ENCODE measurements around the gene NACC2. TPM values are rescaled to one million over a fixed set of nuclear protein-coding genes. Genes with fewer than 3 reads are reported as not detected.

The NACC2 gene
- total RNA-seq, 1 donor from 2014 or later: 9.6 TPM

- Mint-ChIP-seq H3K36me3 (ENCODE audit: low read depth, unreplicated experiment) (no peaks in the 10 kb centered on the region), H3K9me3 (ENCODE audit: unreplicated experiment) (no peaks in the 10 kb centered on the region), H3K27me3 (ENCODE audit: unreplicated experiment) (peaks cover 8% of the 10 kb centered on the region), H3K4me3 (ENCODE audit: unreplicated experiment) (no peak overlapping the region), H3K27ac (ENCODE audit: unreplicated experiment) (no peak overlapping the region), H3K4me1 (ENCODE audit: unreplicated experiment) (no peaks in the 10 kb centered on the region)
- TF ChIP-seq, protein P1, sequence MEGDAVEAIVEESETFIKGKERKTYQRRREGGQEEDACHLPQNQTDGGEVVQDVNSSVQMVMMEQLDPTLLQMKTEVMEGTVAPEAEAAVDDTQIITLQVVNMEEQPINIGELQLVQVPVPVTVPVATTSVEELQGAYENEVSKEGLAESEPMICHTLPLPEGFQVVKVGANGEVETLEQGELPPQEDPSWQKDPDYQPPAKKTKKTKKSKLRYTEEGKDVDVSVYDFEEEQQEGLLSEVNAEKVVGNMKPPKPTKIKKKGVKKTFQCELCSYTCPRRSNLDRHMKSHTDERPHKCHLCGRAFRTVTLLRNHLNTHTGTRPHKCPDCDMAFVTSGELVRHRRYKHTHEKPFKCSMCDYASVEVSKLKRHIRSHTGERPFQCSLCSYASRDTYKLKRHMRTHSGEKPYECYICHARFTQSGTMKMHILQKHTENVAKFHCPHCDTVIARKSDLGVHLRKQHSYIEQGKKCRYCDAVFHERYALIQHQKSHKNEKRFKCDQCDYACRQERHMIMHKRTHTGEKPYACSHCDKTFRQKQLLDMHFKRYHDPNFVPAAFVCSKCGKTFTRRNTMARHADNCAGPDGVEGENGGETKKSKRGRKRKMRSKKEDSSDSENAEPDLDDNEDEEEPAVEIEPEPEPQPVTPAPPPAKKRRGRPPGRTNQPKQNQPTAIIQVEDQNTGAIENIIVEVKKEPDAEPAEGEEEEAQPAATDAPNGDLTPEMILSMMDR (IDR thresholded peaks at IDR 0.05; ENCODE audit: unreplicated experiment): no peak
- DNase-seq (ENCODE audit: low spot score): no peak
Observed at GRCh38 chr9:136137321-136138265, 42.5 kb upstream of the NACC2 start.

- Mint-ChIP-seq H3K4me3 (ENCODE audit: unreplicated experiment) (no peak overlapping the region), H3K27ac (ENCODE audit: unreplicated experiment) (no peak overlapping the region), H3K4me1 (ENCODE audit: unreplicated experiment) (no peaks in the 10 kb centered on the region), H3K9me3 (ENCODE audit: unreplicated experiment) (no peaks in the 10 kb centered on the region), H3K27me3 (ENCODE audit: unreplicated experiment) (peaks cover 14% of the 10 kb centered on the region), H3K36me3 (ENCODE audit: low read depth, unreplicated experiment) (no peaks in the 10 kb centered on the region)
- TF ChIP-seq, protein P1 (IDR thresholded peaks at IDR 0.05; ENCODE audit: unreplicated experiment): no peak
- DNase-seq (ENCODE audit: low spot score): no peak
Observed at GRCh38 chr9:136136127-136136925, 41.2 kb upstream of the NACC2 start.

DNA sequence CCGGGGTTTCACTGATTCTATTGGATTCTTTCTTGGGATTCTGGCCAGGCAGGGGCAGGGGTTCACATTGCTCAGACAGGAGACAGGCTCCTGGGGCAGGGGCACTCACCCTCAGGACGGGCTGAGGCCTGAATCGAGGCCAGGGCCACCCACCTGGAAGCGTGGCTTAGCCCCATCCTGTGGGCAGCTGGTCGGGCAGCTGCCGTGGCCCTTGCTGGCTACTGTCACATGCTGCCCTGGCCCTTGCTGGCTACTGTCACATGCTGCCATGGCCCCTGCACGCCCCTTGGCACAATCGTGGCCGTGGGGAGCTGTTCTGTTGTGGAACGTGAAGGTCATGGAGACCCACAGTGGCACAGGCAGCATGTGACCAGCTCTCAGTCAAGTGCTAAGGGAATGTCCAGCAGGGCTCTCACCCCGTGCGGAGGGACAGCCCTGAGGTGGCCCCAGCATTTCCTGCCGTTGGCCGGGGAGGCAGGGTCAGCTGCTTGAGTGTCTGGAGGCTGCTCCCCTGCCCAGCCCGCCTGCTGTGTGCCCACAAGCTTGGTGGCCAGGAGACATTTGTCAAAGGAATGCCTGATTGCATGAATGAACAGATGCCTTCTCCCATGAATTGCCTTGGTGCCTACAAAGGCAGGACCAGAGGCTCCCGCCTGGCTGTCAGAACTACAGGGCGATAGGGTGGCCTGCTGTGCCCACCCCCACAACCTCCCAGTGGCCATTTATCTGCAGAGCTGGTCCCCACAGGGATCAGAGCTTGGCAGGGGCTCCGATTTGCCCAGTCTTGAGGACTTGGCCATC lies 40.4 kb upstream of the NACC2 start:
- Mint-ChIP-seq H3K4me1 (ENCODE audit: unreplicated experiment) (no peaks in the 10 kb centered on the region), H3K27me3 (ENCODE audit: unreplicated experiment) (peaks cover 14% of the 10 kb centered on the region), H3K4me3 (ENCODE audit: unreplicated experiment) (no peak overlapping the region), H3K27ac (ENCODE audit: unreplicated experiment) (no peak overlapping the region), H3K36me3 (ENCODE audit: low read depth, unreplicated experiment) (no peaks in the 10 kb centered on the region), H3K9me3 (ENCODE audit: unreplicated experiment) (no peaks in the 10 kb centered on the region)
- DNase-seq (ENCODE audit: low spot score): no peak
- TF ChIP-seq, protein P1 (IDR thresholded peaks at IDR 0.05; ENCODE audit: unreplicated experiment): no peak

GRCh38 chr9:136133959-136134484 lies 38.9 kb upstream of the NACC2 start:
- H3K27me3 Mint-ChIP-seq (ENCODE audit: unreplicated experiment): peaks cover 15% of the 10 kb centered on the region
- H3K9me3 Mint-ChIP-seq (ENCODE audit: unreplicated experiment): no peaks in the 10 kb centered on the region
- TF ChIP-seq, protein P1 (IDR thresholded peaks at IDR 0.05; ENCODE audit: unreplicated experiment): no peak

More at GRCh38 chr9:136133959-136134484, 38.9 kb upstream of the NACC2 start:
- Mint-ChIP-seq H3K4me3 (ENCODE audit: unreplicated experiment) (no peak overlapping the region), H3K4me1 (ENCODE audit: unreplicated experiment) (no peaks in the 10 kb centered on the region), H3K27ac (ENCODE audit: unreplicated experiment) (no peak overlapping the region), H3K36me3 (ENCODE audit: low read depth, unreplicated experiment) (no peaks in the 10 kb centered on the region)
- no peak for DNase-seq (ENCODE audit: low spot score)

Data from endothelial cell (in vitro differentiated cells).